Measurements from ENCODE around the gene RIF1.

Gene RIF1

GRCh38 chr2:151409601-151410484 lies at the start of gene RIF1:
RIF1 (plus strand) TSS chr2:151409902; CDS start chr2:151410424, 522 bp downstream.
- peak; percentile 69 to 78 for DNase-seq (ENCODE audit: low read depth in 1 of 2, low spot score in 1 of 2)

DNA sequence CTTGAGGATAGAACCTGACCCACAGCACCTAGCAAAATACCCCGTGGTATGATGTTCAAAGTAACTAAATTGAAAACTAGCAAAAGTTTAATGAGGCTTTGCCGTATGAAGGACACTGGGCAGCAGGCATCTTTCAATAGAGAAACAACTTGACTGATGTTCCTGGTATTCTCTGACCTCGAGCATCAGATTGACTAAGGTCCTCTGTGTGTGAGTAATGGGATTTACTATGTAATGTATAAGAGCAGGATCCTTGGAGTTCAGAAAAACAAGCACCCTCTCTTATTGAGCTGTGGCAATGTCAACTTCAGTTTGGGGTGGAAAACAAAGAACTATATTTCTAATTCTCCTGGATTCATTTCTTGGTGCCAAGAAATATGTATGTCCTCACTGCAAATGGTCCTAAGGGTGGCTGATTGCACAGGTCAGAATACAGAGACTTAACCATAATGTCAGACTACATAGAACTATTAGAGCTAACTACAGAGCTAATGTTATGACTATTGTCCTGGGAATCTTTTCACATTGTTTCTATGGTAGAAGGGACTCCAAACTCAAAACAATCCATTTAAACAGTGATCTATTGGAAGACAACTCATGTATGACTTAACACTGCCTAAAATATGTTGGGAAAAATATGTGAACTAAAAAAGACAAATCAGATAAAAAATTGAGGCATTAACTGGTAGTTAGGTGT lies 47.9 kb upstream of the RIF1 start:
- no peak for DNase-seq (ENCODE audit: low read depth in 1 of 2, low spot score in 1 of 2)

- no peak for DNase-seq (ENCODE audit: low read depth in 1 of 2, low spot score in 1 of 2)
These were observed 46.0 kb upstream of the RIF1 start for GRCh38 chr2:151363709-151364108.

DNA sequence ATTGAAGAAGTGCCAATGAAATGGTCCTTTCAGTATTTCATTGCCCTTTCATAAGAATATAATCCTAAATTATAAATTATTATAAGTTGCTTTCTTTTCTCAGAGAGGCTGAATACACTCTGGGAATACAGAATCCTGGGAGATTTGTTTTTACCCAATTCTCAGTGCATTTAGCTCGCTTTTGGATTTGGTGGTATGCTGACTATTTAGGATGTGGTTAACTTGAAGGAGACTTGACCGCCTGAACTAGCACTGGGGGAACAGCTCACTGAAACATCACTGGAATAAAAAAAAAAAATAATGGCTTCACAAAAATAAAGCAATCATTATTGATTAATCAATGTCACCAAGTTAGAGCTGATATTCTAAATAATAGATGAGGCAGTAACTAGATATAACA lies 42.1 kb upstream of the RIF1 start:
- no peak for DNase-seq (ENCODE audit: low read depth in 1 of 2, low spot score in 1 of 2)

- DNase-seq (ENCODE audit: low read depth in 1 of 2, low spot score in 1 of 2), result no peak
These were observed 35.3 kb upstream of the RIF1 start for GRCh38 chr2:151374436-151374835.

DNA sequence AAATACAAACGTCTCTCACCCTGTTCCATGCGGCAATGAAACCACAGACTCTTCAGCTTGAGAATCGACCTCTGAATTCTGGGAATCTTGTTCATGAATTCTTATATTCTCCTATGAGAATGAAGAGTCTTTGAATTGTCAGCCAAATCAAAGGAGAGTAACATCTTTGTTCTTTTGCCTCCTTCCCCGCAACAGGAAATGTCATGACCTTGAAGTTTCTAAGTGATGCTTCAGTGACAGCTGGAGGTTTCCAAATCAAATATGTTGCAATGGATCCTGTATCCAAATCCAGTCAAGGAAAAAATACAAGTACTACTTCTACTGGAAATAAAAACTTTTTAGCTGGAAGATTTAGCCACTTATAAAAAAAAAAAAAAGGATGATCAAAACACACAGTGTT lies 30.5 kb upstream of the RIF1 start:
- no peak for DNase-seq (ENCODE audit: low read depth in 1 of 2, low spot score in 1 of 2)

DNA sequence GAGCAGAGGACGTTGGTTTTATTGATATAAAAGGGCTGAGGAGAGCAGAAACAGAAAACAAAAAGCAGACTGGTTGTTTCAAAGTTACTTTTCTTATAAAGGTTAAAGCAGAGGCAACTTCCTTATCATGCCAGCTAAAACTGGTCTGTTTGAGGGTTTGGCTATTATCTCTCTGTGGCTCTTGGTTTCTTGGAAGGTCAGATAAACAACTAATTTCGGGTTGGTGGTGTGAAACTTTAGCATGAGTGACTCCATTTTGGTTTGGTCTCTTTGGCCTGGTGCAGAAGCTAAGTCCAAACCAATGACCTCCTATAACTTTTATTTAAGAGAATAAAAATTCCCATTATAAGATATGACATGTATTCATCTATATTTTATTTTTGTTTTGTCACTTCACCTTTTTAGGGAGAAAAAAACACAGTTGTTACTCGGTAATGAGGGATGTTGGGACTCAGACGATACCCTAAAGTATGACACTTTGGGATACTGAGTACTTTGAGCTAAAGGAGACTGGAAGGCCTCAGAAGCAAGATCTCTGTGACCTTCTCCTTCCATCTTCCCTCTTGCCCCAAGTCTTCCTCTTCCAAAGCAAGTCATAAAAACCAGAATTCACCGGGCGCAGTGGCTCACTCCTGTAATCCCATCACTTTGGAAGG lies 29.0 kb upstream of the RIF1 start:
- no peak for DNase-seq (ENCODE audit: low read depth in 1 of 2, low spot score in 1 of 2)

DNA sequence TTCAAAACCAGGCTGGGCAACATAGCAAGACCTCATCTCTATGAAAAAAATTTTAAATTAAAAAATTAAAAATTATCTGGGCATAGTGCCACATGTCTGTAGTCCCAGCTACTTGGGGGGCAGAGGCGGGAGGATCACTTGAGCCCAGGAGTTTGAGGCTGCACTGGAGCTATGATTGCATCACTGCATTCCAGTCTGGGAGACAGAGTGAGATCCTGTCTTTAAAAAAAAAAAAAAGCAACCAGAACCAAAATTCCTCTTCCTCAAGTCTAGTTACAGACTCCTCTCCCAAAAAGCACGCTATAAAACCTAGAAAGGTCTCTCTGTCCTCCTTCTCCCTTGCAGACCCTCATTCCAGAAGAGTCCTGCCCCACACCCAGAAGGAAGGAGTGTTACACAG lies 28.4 kb upstream of the RIF1 start:
- no peak for DNase-seq (ENCODE audit: low read depth in 1 of 2, low spot score in 1 of 2)

GRCh38 chr2:151388011-151388410 lies 21.7 kb upstream of the RIF1 start:
- DNase-seq (ENCODE audit: low read depth in 1 of 2, low spot score in 1 of 2), result no peak

DNA sequence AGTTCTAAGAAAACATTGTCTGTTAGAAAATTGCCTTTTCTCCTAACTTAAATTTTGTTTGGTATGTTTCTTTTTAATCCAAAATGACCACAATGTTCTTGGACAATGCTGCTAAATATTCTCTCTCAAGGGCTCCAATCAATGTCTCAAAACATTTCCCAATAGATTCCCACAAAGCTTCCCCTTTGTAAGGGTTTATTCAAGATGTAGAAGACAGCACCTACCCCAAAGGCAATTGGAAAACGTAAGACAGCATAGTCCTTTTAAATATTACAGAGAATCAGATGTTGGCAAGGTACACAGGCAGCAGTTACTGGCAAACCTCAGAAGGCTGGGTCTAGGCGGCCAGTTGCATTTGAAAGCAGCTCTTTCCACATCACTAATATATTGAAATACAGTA lies 18.3 kb upstream of the RIF1 start:
- no peak for DNase-seq (ENCODE audit: low read depth in 1 of 2, low spot score in 1 of 2)

DNA sequence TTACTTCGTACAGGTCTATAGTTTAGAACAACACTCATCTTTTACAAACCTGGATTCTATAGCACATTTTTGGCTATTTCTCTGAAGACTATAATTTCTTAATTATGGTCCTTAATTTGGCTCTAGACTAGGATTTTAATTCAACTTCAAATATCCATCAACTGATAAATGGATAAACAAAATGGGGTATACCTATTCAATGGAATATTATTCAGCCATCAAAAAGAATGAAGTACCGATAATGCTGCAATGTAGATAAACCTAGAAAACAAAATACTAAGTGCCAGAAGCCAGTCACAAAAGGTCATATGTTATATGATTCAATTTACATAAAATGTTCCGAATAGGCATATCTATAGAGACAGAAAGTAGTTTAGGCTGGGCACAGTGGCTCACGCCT lies 15.2 kb upstream of the RIF1 start:
- no peak for DNase-seq (ENCODE audit: low read depth in 1 of 2, low spot score in 1 of 2)

GRCh38 chr2:151395509-151396374 lies 14.0 kb upstream of the RIF1 start:
- no peak for DNase-seq (ENCODE audit: low read depth in 1 of 2, low spot score in 1 of 2)

DNA sequence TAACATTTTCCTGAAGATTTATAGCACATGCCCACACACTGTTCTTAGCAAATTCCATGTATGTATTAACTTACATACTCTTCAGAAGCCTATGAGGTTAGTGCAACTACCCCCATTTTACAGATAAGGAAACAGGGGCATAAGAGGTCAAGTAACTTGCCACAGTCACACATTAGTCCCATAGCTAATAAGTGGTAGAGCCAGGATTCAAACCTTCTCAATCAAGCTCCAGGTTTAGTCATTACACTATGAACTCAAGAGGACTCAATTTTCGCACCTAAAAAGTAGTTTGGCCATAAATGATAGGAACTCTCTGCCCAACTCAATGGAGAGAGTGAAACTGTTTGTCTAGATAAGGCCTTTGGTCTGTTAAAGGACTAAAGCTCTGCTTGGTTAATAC lies 9.7 kb upstream of the RIF1 start:
- DNase-seq (ENCODE audit: low read depth in 1 of 2, low spot score in 1 of 2), result no peak

GRCh38 chr2:151401149-151401548 lies 8.6 kb upstream of the RIF1 start:
- no peak for DNase-seq (ENCODE audit: low read depth in 1 of 2, low spot score in 1 of 2)

- DNase-seq (ENCODE audit: low read depth in 1 of 2, low spot score in 1 of 2), result no peak
These were observed 5.8 kb upstream of the RIF1 start for GRCh38 chr2:151403914-151404313.

- DNase-seq (ENCODE audit: low read depth in 1 of 2, low spot score in 1 of 2), result no peak
These were observed 4.3 kb upstream of the RIF1 start for GRCh38 chr2:151405376-151405775.

DNA sequence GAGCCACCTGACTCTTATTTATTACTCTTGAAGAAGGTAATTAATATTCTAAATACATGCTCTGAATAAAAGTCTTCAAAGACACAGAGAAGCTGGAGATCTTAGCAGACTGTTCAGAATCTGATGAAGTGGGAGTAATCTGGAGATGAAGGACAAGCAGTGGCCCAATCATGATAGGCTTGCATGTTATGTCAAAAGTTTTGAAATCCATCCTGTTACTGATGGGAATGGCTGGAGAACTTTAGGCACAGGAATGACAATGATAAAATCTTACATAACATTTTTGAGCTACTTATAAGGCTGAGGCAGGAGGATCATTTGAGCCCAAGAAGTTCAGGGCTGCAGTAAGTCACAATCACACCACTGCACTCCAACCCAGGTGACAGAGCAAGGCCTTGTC lies 2.4 kb upstream of the RIF1 start:
- no peak for DNase-seq (ENCODE audit: low read depth in 1 of 2, low spot score in 1 of 2)

DNA sequence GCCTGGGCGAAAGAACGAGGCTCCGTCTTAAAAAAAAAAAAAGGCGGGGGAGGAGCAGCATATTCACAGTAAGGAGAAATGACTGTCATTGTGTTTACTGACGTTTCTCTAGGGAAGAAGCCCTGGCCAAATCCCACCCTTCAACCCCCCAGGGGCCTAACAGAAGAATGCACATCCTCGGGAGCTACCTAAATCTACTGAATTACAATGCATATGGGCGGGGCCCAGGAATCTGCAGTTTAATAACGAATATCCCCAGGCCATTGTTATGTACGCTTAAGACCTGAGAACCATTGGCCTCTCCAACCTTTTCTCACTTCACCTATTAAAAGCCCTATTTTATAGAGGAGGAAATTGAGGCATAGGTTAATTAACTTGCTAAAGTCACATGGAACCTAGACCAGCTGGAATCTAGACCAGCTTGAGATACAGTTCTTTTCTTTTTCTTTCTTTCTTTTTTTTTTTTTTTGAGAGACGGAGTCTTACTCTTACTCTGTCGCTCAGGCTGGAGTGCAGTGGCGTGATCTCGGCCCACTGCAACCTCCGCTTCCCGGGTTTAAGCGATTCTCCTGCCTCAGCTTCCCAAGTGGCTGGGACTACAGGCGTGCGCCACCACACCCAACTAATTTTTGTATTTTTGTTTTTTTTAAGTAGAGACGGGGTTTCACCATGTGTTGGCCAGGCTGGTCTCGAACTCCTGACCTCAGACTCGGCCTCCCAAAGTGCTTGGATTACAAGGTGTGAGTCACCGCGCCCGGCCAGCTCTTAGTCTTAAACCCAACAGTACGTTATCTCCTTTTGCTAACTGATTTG lies 708 bp upstream of the RIF1 start:
- no peak for DNase-seq (ENCODE audit: low read depth in 1 of 2, low spot score in 1 of 2)

GRCh38 chr2:151410485-151410834 lies 758 bp downstream of the RIF1 start:
- DNase-seq (ENCODE audit: low read depth in 1 of 2, low spot score in 1 of 2), result peak; percentile 15 to 24

GRCh38 chr2:151417650-151418049 lies 7.9 kb downstream of the RIF1 start:
- no peak for DNase-seq (ENCODE audit: low read depth in 1 of 2, low spot score in 1 of 2)

All from activated CD4-positive, alpha-beta T cell treated with anti-CD3 and anti-CD28 coated beads, Interleukin-2, amount 50 U/mL, for 24 hours (primary cell).